ENCODE data around the gene NDRG3.

- no peak for TF ChIP-seq CTCF (IDR thresholded peaks at IDR 0.05; ENCODE audit: insufficient read depth, low read length)
- no peak for TF ChIP-seq GABPA (IDR thresholded peaks at IDR 0.05; ENCODE audit: low read depth)
These were observed 8.7 kb downstream of the NDRG3 start for GRCh38 chr20:36737183-36737499.
